Lower lobe of right lung (tissue), 2 donors: Measurements from ENCODE around the gene STAP1. TPM values are rescaled to one million over a fixed set of nuclear protein-coding genes. Genes with fewer than 3 reads are reported as not detected.
A peak's percentile ranks its signal among the peaks of the same experiment; 100 is the strongest.
"Not testable (repeated sequence)": the region's sequence is repeated elsewhere in the genome, so short reads cannot be mapped to it uniquely, and the experiment has no call there.

ENCODE experiments used
- ATAC-seq, 2 donors: fragments of 200-7000 bp; cut with Tn5 transposase; one replicate each; pipeline ENCODE4 v1.9.1; 2020 to 2022; ENCODE audit warnings: mild to moderate bottlenecking in 2 of 2, moderate library complexity in 2 of 2
- DNase-seq: peaks from one replicate; pipeline ENCODE4 v3.0.0-alpha.2; 2020
- H3K27ac ChIP-seq: fragments of 200-600 bp; one replicate; pipeline ENCODE4 v1.8.0; 2022
- H3K27me3 ChIP-seq: fragments of 200-600 bp; one replicate; pipeline ENCODE4 v1.8.0; 2022; ENCODE audit warnings: low read depth
- H3K36me3 ChIP-seq: fragments of 200-600 bp; one replicate; pipeline ENCODE4 v1.8.0; 2022; ENCODE audit warnings: mild to moderate bottlenecking
- H3K4me1 ChIP-seq: fragments of 200-600 bp; one replicate; pipeline ENCODE4 v1.8.0; 2022
- H3K4me3 ChIP-seq: fragments of 200-600 bp; one replicate; pipeline ENCODE4 v1.8.0; 2022; ENCODE audit warnings: mild to moderate bottlenecking
- H3K9me3 ChIP-seq: fragments of 200-600 bp; one replicate; pipeline ENCODE4 v1.8.0; 2022
- CTCF ChIP-seq: fragments of 200-600 bp; IDR thresholded peaks from one replicate; pipeline ENCODE4 v1.8.0; 2022; ENCODE audit warnings: antibody characterized with exemption, mild to moderate bottlenecking
- intact Hi-C: fragments of 100-400 bp; cut with DNase I; formaldehyde crosslinking; loops from one replicate; pipeline ENCODE4 v1.11.0; 2022
- total RNA-seq: library from RNA; stranded (reverse); fragmentation: NEBNext Ultra II Directional; extraction: Animal tissue kit (Norgen Biotek cat#: 25700); gene quantifications from one replicate; pipeline ENCODE4 v1.2.1, GENCODE V29; 2021
- donor health status: DM: no; HTN: yes; CAD: no; lungs with severe emphysema.

The STAP1 gene
- total RNA-seq, 1 donor from 2014 or later: 3.4 TPM

- no peaks in the 10 kb centered on the region for H3K9me3 ChIP-seq
- DNase-seq (no peak), ATAC-seq (no peak)
- no peaks in the 10 kb centered on the region for H3K27me3 ChIP-seq
- no peak overlapping the region for H3K4me3 ChIP-seq
- no peak overlapping the region for H3K27ac ChIP-seq
- intact Hi-C loops: no loop called here
- peaks cover 2% of the 10 kb centered on the region for H3K4me1 ChIP-seq
- TF ChIP-seq CTCF: peak; percentile 25
- H3K36me3 ChIP-seq: no peaks in the 10 kb centered on the region
Observed at GRCh38 chr4:67549123-67549522, 9.4 kb upstream of the STAP1 start.

GRCh38 chr4:67550451-67550850, 8.1 kb upstream of the STAP1 start:
- H3K36me3 ChIP-seq: no peaks in the 10 kb centered on the region
- no peaks in the 10 kb centered on the region for H3K27me3 ChIP-seq
- no peaks in the 10 kb centered on the region for H3K4me1 ChIP-seq
- TF ChIP-seq CTCF: no peak
- no peaks in the 10 kb centered on the region for H3K9me3 ChIP-seq
- DNase-seq: no peak
- intact Hi-C loops: no loop called here
- H3K4me3 ChIP-seq: no peak overlapping the region
- no peak for ATAC-seq
- H3K27ac ChIP-seq: no peak overlapping the region

GRCh38 chr4:67550857-67551256, 7.7 kb upstream of the STAP1 start:
- H3K36me3 ChIP-seq: no peaks in the 10 kb centered on the region
- no peaks in the 10 kb centered on the region for H3K27me3 ChIP-seq
- ATAC-seq: no peak
- TF ChIP-seq CTCF: no peak
- H3K9me3 ChIP-seq: no peaks in the 10 kb centered on the region
- no peak overlapping the region for H3K27ac ChIP-seq
- no peak overlapping the region for H3K4me3 ChIP-seq
- no peak for DNase-seq
- intact Hi-C loops: no loop called here
- H3K4me1 ChIP-seq: no peaks in the 10 kb centered on the region

- intact Hi-C loops, ATAC-seq, H3K4me1 ChIP-seq, H3K9me3 ChIP-seq, H3K27ac ChIP-seq, H3K36me3 ChIP-seq, H3K4me3 ChIP-seq, DNase-seq, H3K27me3 ChIP-seq: not testable (repeated sequence)
Observed at GRCh38 chr4:67552146-67552792, 6.3 kb upstream of the STAP1 start.

- DNase-seq (no peak), ATAC-seq (no peak)
- Histone ChIP-seq H3K4me3 (no peak overlapping the region), H3K4me1 (no peaks in the 10 kb centered on the region), H3K9me3 (no peaks in the 10 kb centered on the region), H3K27ac (no peak overlapping the region), H3K27me3 (no peaks in the 10 kb centered on the region), H3K36me3 (no peaks in the 10 kb centered on the region)
- no peak for TF ChIP-seq CTCF
- intact Hi-C loops: no loop called here
Observed at GRCh38 chr4:67554096-67554495, 4.4 kb upstream of the STAP1 start.

- Histone ChIP-seq H3K36me3 (no peaks in the 10 kb centered on the region), H3K9me3 (no peaks in the 10 kb centered on the region), H3K4me1 (no peaks in the 10 kb centered on the region), H3K27ac (no peak overlapping the region), H3K27me3 (no peaks in the 10 kb centered on the region), H3K4me3 (no peak overlapping the region)
- no peak for TF ChIP-seq CTCF
- ATAC-seq (no peak), DNase-seq (no peak)
- intact Hi-C loops: no loop called here
Observed at GRCh38 chr4:67555447-67555846, 3.1 kb upstream of the STAP1 start.
